CD4-positive, alpha-beta T cell treated with Interleukin-15 for 4 hours (primary cell): Measurements from ENCODE around the gene CDH22.

Experiments used
- DNase-seq: peaks from one replicate; pipeline ENCODE4 v3.0.0-alpha.2; 2020; ENCODE audit warnings: low spot score

Gene CDH22

GRCh38 chr20:46240065-46240464 is 68.2 kb downstream of the CDH22 start:
- DNase-seq = no peak

- no peak for DNase-seq
Observed at GRCh38 chr20:46237736-46238135, 70.6 kb downstream of the CDH22 start.

- DNase-seq = no peak
Observed at GRCh38 chr20:46237227-46237626, 71.1 kb downstream of the CDH22 start.

DNA sequence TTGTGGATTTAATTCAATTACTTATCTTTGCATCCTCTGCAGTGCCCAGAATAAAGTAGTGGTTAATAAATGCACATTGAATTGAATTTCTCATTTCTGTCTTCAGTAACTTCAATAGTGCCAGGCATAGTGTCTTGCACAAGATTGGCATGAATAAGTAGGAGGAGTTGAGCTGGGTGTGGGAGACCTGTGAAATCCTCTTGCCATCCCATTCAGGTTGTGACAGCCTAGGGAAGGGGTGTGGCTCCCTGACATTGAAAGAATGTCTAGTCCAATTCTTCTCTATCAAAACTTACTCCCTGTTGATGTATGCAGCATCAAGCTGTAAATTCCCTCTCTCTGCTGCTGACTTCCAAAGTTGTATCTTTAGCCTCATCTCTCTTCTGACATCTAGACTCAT is 73.2 kb downstream of the CDH22 start:
- no peak for DNase-seq

DNA sequence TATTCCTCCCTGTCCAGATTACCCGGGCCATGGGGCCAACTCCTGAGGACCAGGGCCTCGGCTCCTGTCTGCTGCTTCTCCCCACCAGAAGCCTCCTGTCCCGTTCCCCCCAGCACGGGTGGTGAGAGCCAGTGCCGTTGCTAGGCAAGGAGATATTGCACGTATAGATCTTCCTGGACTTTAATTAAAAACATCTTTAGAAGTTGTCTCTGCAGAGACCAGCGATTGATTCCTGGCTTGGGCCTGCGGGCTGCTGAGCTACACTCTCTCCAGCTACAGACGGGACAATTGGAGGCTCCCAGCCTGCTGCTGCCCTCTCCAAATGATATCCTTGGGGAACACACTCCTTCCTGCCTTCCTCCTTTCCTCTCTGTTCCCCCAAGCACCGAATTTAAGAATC is 74.6 kb downstream of the CDH22 start:
- no peak for DNase-seq

- no peak for DNase-seq
Observed at GRCh38 chr20:46232539-46232938, 75.8 kb downstream of the CDH22 start.

GRCh38 chr20:46230801-46231282 is 77.5 kb downstream of the CDH22 start:
- DNase-seq = no peak

- no peak for DNase-seq
Observed at GRCh38 chr20:46230106-46230491, 78.2 kb downstream of the CDH22 start.

DNA sequence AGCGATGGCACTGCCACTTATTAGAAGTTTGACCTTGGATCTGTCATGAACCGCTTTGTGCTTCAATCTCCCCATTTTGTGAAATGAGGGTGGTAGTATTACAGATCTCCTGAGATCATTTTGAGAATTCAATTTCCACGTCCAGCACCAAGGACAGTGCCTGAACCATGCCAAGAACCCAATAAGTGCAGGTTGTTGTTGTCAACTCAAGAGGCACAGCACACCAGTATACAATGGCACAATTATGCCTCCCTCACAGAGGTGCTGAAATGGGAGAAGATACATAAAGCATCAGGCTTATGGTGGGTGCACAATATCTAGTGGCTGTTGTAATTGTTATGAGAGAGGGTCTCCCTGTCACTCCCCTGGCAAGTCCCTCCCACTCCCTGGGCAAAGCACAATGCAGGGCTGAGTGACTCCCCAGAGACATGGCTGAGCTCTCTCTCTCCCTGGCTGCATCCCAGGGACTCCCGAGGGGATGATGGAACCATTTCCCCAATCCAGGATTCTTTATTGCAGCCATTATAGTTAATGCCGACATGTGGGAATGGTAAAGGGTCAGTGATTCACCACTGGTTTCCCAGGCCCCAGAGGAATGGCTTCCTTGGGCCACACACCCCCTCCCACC is 78.7 kb downstream of the CDH22 start:
- DNase-seq = no peak

DNA sequence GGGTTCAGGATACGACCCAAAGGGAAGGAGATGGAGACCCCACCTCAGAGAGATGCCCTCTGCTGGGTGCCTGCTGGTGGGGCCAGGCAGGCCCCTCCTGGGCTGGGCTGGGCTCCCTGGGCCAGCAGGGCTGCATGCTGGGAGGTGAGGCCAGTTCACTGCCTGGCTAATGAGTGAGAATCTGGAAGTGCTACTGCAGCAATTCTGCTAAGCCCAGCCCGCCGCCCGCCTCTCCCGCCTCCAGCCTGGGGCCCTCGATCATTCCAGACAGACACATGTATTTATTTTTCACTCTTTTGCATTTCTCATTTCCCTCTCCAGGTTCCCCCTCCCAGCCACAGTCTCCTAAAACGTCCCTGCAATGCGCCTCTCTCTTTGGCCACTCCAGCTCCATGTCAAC is 79.6 kb downstream of the CDH22 start:
- DNase-seq = no peak

- DNase-seq = no peak
Observed at GRCh38 chr20:46227272-46227767, 81.0 kb downstream of the CDH22 start.

DNA sequence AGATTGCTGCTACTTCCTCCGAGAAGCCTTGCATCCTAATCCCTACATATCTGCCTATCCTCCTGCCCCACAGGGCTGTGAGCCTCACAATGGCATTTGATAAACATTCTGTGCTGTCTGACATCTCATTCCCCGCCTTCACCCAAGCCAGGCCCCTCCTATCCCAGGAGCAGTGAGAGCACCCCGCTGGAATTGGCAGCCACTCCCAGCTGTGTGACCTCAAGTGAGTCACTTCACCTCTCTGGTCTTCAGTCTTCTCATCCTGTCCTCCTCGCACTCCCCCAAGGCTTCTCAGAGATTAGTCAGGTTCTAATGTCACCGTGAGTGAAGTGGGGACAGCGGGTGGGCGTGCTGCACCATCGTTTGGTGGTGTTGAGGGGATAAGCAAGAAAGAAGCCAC is 81.7 kb downstream of the CDH22 start:
- no peak for DNase-seq

DNA sequence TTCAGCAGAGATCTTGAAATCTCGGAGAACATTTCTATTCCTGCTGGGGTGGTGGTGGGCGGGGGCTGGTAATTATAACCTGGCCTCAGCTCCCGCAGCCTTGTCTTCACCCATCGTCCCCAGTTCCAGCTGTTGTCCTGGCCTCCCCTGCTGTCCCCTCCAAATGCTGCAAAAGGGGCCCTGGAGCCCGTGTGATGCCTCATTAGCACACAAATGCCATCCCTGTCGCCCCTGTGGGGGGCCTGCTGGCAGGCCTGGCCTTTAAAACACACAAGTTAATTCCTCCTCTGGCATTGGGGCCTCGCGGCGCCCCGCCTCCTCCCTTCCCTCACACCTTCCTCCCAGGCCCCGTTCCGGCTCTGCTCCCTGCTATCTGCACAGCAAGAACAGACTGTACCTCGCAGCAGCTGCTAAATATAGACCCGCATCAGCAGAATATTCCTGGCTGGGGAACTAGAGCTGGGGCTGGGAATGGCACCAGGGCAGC is 85.7 kb downstream of the CDH22 start:
- no peak for DNase-seq

DNA sequence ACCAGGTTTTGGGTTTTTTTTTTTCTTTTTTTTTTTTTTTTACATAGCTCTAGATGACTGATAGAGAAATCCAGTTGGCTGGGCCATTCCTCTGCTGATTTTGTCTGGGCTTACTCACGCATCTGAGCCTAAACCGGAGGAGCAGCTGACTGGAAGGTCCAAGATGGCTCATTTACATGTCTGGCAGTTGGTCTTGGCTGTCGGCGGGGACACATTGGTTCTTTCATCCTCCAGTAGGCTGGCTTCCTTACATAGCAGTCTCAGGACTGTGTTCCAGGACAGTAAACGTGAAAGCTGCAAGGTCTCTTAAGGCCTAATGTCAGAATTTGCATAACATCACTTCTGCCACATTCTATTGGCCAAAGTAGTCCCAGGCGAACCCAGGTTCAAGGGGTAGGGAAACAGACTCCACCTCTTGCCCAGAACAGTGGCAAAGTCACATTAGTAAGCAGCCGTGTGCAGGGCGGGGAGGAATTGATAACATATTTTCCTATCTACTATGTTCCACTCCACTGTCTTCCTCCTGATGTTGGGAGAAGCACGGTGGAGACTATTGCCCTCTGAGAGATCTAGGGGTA is 87.0 kb downstream of the CDH22 start:
- DNase-seq = no peak

DNA sequence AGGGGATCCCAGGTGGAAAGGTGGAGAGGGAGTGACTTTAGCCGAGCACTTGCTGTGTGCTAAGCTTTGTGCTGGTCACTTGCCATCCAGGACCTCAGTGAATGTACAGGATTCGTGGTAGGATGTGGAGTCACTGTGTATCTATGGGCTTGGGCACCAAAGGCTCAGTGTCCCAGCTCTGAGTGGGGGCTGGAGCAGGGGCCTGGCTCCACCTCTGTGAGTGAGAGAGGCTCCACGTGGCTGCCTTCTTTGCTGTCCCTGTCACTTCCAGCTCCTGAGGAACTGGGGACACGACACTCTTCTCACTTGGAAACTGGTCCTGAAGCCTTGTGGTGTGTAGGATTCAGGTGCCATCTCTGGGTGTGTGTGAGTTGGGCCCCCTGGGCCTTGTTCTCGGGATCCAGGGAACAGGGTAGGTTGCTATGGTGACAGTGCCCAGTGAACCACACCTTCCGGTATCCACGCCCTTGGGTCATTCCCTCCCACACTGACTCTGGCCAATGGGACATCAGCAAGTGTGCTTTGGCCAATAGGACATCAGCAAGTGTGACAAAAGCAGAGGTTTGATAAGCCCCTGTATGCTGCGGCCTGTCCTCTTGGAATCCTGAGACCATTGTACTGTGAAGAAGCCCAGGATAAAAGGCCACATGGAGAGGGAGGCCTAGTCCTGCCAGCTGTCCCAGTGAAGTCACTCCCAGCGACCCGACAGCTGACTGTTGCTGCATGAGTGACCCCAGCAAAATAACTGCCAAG is 87.7 kb downstream of the CDH22 start:
- no peak for DNase-seq

- DNase-seq = no peak
Observed at GRCh38 chr20:46219920-46220319, 88.4 kb downstream of the CDH22 start.

GRCh38 chr20:46219190-46219589 is 89.1 kb downstream of the CDH22 start:
- no peak for DNase-seq

DNA sequence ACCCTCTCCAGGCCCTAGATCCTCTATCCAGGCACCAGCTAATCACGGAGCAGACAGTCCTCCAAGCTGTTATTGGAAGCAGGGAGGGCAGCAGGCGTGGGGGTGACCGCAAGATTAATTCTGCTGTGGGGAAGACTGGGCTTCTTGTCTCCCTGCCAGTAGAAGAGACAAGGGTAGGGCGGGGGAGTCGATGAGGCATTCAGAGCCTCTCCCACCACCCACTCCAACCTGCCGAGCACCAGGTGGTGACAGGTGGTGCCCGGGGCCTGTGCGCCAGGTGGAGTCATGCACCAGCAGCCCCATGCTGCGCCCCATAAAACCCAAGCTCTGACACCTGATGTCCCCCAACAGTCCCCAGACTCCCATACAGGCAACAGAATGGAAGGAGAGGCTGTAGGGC is 89.6 kb downstream of the CDH22 start:
- no peak for DNase-seq

GRCh38 chr20:46217583-46217982 is 90.7 kb downstream of the CDH22 start:
- DNase-seq = no peak

- DNase-seq = no peak
Observed at GRCh38 chr20:46216770-46217464, 91.4 kb downstream of the CDH22 start.

DNA sequence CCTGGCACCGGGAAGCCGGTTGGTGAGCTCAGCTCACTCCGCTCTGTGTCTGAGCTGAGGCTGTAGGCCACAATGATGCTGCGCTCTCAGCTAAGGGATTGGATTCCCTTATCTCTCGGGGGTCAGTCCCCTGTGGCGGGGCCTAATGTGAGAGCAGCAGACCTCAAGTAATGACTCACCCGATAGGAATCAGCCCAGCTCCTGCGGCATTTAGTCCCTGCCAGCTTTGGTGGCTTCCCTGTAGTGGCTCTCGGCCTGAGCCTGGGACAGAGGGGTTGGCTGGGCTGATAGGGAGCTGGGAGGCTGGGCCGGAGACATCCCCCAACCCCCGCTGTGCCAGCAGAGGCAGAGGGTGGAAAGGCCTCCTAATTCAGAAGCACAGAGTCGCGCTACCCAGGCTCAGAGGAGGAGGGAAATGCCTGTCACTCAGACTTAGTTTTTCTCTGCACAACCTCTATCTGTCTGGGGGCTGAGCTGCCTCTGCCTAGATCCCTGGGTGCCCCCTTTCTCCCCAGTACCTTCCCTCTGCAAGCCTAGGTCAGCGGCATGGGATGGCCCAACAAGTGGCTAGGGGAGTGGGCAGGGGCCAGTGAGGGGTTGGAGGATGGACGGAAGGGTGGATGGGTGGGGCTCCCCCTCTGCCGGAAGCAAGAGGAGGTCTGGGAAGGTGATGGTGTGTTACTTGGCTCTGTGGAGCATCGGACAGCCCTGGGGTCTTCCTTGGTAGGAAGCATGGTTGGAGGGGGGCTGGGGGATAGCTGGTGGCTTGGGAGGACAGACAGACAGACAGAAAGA is 92.2 kb downstream of the CDH22 start:
- DNase-seq = no peak
